ENCODE results near the gene R3HDM2. TPM values are rescaled to one million over a fixed set of nuclear protein-coding genes. Genes with fewer than 3 reads are reported as not detected.

Gene R3HDM2
- total and polyA plus RNA-seq, 2 of the 13 experiments (the other 11 are each of a cell fraction or from before 2014, with no cell fraction given), result 11.1 to 23.5 TPM

DNA sequence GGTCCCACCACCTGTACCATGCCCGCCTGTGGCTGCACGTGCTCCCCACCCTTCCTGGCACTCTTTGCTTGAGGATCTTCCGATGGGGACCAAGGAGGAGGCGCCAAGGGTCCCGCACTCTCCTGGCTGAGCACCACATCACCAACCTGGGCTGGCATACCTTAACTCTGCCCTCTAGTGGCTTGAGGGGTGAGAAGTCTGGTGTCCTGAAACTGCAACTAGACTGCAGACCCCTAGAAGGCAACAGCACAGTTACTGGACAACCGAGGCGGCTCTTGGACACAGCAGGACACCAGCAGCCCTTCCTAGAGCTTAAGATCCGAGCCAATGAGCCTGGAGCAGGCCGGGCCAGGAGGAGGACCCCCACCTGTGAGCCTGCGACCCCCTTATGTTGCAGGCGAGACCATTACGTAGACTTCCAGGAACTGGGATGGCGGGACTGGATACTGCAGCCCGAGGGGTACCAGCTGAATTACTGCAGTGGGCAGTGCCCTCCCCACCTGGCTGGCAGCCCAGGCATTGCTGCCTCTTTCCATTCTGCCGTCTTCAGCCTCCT lies 25.4 kb upstream of the R3HDM2 start (continued):
- TF ChIP-seq FOSL1 (CRISPR knock-in tag; IDR thresholded peaks at IDR 0.05; ENCODE audit: borderline replicate concordance) (no peak), GPN1 (CRISPR knock-in tag; IDR thresholded peaks at IDR 0.05; ENCODE audit: borderline replicate concordance) (no peak), THYN1 (CRISPR knock-in tag; IDR thresholded peaks at IDR 0.05; ENCODE audit: borderline replicate concordance, low read depth) (no peak), ZFY (CRISPR knock-in tag; IDR thresholded peaks at IDR 0.05) (peak; percentile 36; the same call in 1 of the 2 replicates), HDAC1 (CRISPR knock-in tag; IDR thresholded peaks at IDR 0.05) (peak; percentile 11; the same call in 1 of the 2 replicates), TBL1XR1 (IDR thresholded peaks at IDR 0.05; ENCODE audit: borderline replicate concordance, low read length, partially characterized antibody) (no peak), EP300 (IDR thresholded peaks at IDR 0.05; ENCODE audit: low read depth in 2 of 2, low read length in 2 of 2) (no peak), EP300 (CRISPR knock-in tag; IDR thresholded peaks at IDR 0.05; ENCODE audit: borderline replicate concordance) (no peak), GATA4 (IDR thresholded peaks at IDR 0.05; ENCODE audit: borderline replicate concordance, low read depth) (no peak), PHB2 (IDR thresholded peaks at IDR 0.05; ENCODE audit: partially characterized antibody) (no peak), ZKSCAN5 (CRISPR knock-in tag; IDR thresholded peaks at IDR 0.05) (no peak), ZNF574 (CRISPR knock-in tag; IDR thresholded peaks at IDR 0.05) (peak; percentile 76), PRDM15 (CRISPR knock-in tag; IDR thresholded peaks at IDR 0.05) (peak; percentile 36; the same call in 1 of the 2 replicates), ZNF224 (CRISPR knock-in tag; IDR thresholded peaks at IDR 0.05) (no peak), ESRRA (CRISPR knock-in tag; IDR thresholded peaks at IDR 0.05; ENCODE audit: low read depth) (no peak), TEAD3 (CRISPR knock-in tag; optimal IDR thresholded peaks at IDR 0.05; ENCODE audit: borderline replicate concordance) (peak; percentile 87), SOX5 (CRISPR knock-in tag; IDR thresholded peaks at IDR 0.05; ENCODE audit: borderline replicate concordance) (no peak)
- TF ChIP-seq, protein P1, sequence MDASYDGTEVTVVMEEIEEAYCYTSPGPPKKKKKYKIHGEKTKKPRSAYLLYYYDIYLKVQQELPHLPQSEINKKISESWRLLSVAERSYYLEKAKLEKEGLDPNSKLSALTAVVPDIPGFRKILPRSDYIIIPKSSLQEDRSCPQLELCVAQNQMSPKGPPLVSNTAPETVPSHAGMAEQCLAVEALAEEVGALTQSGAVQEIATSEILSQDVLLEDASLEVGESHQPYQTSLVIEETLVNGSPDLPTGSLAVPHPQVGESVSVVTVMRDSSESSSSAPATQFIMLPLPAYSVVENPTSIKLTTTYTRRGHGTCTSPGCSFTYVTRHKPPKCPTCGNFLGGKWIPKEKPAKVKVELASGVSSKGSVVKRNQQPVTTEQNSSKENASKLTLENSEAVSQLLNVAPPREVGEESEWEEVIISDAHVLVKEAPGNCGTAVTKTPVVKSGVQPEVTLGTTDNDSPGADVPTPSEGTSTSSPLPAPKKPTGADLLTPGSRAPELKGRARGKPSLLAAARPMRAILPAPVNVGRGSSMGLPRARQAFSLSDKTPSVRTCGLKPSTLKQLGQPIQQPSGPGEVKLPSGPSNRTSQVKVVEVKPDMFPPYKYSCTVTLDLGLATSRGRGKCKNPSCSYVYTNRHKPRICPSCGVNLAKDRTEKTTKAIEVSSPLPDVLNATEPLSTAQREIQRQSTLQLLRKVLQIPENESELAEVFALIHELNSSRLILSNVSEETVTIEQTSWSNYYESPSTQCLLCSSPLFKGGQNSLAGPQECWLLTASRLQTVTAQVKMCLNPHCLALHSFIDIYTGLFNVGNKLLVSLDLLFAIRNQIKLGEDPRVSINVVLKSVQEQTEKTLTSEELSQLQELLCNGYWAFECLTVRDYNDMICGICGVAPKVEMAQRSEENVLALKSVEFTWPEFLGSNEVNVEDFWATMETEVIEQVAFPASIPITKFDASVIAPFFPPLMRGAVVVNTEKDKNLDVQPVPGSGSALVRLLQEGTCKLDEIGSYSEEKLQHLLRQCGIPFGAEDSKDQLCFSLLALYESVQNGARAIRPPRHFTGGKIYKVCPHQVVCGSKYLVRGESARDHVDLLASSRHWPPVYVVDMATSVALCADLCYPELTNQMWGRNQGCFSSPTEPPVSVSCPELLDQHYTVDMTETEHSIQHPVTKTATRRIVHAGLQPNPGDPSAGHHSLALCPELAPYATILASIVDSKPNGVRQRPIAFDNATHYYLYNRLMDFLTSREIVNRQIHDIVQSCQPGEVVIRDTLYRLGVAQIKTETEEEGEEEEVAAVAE (CRISPR knock-in tag; IDR thresholded peaks at IDR 0.05; ENCODE audit: borderline replicate concordance), result no peak
